ENCODE data around the gene GABARAP.

The GABARAP gene

GRCh38 chr17:7241783-7242716, at the start of gene GABARAP:
Gene GABARAP (minus strand): TSS chr17:7242449. CDS start chr17:7242330, 119 bp downstream.
- no peaks in the 10 kb centered on the region for H3K9me3 Mint-ChIP-seq
- H3K27me3 Mint-ChIP-seq (ENCODE audit: low read depth, poor library complexity), result no peaks in the 10 kb centered on the region
- H3K4me1 Mint-ChIP-seq, result peaks cover 39% of the 10 kb centered on the region
- TF ChIP-seq CTCF (IDR thresholded peaks at IDR 0.05), result no peak
- peak; percentile 96 for DNase-seq
- peaks cover 41% of the 10 kb centered on the region for H3K36me3 Mint-ChIP-seq (ENCODE audit: low read depth)
- peak within 1 kb of the TSS; percentile 98 for H3K4me3 Mint-ChIP-seq
- peak within 1 kb of the TSS; percentile 100 for H3K27ac Mint-ChIP-seq

DNA sequence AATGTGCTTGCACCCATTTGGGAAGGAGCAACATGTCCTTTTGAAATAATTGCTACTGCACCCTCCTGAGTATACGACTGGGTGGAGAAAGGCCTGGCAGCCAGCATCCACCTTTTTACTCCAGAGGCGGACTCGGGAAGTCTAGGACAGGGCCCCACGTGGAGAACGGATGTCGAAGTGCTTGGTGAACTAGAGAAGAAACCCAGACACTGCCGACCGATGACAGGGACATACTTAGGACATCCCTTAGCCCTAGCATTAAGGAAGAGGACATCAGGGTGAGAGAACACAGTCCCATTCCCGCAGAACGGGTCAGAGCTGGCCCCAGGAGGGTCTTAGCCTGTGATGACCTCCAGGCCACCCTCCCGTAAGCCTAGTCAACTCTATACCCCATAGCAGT, 48.4 kb upstream of the GABARAP start:
- Mint-ChIP-seq H3K9me3 (no peaks in the 10 kb centered on the region), H3K36me3 (ENCODE audit: low read depth) (peaks cover 8% of the 10 kb centered on the region), H3K4me1 (peaks cover 70% of the 10 kb centered on the region), H3K27me3 (ENCODE audit: low read depth, poor library complexity) (peaks cover 35% of the 10 kb centered on the region), H3K27ac (no peak overlapping the region), H3K4me3 (no peak overlapping the region)
- DNase-seq, result no peak
- TF ChIP-seq CTCF (IDR thresholded peaks at IDR 0.05), result no peak

GRCh38 chr17:7290166-7290565, 47.9 kb upstream of the GABARAP start:
- peaks cover 9% of the 10 kb centered on the region for H3K36me3 Mint-ChIP-seq (ENCODE audit: low read depth)
- H3K9me3 Mint-ChIP-seq, result no peaks in the 10 kb centered on the region
- H3K27me3 Mint-ChIP-seq (ENCODE audit: low read depth, poor library complexity), result peaks cover 30% of the 10 kb centered on the region
- no peak for DNase-seq
- no peak overlapping the region for H3K27ac Mint-ChIP-seq
- TF ChIP-seq CTCF (IDR thresholded peaks at IDR 0.05), result no peak
- H3K4me1 Mint-ChIP-seq, result peaks cover 68% of the 10 kb centered on the region
- H3K4me3 Mint-ChIP-seq, result no peak overlapping the region

DNA sequence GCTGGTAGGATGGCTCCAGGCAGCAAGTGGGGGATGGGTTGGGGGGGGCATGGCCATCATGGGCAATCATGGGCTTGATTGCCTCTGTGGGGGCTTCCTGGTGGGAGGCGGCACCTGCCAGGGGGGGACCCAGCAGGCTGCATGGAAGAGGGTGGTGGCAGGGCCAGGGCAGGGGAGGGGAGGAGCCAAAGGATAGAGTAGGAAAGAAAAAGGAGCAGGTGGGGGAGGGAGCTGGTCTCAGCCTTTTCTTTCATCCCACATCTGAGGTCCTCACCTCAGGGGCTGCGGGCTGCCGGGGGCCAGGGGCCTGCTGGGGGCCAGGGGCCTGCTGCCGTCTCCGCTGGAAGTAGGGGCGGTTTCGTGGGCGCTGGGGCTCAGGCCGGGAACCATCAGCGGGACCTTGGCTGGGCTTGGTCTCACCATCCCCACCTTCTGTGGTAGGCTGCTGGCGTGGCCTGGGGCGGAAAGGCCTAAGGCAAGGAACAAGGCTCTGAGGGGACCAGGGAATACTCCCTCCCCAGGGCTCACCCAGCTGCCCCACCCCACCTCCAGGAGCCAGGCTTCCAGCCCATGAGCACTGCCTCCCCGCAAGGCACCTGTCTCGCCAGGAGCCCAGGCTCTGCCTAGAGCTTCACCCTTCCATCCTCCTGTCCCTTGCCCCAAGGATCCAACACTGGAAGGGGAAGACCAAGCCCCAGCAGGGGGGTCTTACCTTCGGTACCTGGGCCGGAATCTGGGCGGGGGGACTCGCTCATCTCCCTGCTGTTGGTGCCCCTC, 47.2 kb upstream of the GABARAP start:
- no peak overlapping the region for H3K27ac Mint-ChIP-seq
- no peak overlapping the region for H3K4me3 Mint-ChIP-seq
- no peak for DNase-seq
- TF ChIP-seq CTCF (IDR thresholded peaks at IDR 0.05), result no peak
- H3K4me1 Mint-ChIP-seq, result peaks cover 66% of the 10 kb centered on the region
- peaks cover 24% of the 10 kb centered on the region for H3K27me3 Mint-ChIP-seq (ENCODE audit: low read depth, poor library complexity)
- H3K9me3 Mint-ChIP-seq, result no peaks in the 10 kb centered on the region
- H3K36me3 Mint-ChIP-seq (ENCODE audit: low read depth), result peaks cover 9% of the 10 kb centered on the region

DNA sequence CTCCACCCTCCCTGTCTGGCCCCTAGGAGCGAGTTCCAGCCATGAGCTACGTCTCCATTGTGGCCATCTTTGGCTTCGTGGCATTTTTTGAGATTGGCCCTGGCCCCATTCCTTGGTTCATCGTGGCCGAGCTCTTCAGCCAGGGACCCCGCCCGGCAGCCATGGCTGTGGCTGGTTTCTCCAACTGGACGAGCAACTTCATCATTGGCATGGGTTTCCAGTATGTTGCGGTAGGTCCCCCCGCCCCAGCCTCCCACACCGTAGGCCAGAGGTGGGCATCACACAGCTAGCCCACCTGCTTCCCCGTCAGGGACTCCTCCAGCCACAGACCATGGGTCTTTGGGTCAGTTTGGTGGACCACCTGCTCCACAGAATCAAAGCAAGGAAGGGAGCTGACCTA, 43.4 kb upstream of the GABARAP start:
- peaks cover 60% of the 10 kb centered on the region for H3K4me1 Mint-ChIP-seq
- H3K36me3 Mint-ChIP-seq (ENCODE audit: low read depth), result peaks cover 9% of the 10 kb centered on the region
- TF ChIP-seq CTCF (IDR thresholded peaks at IDR 0.05), result no peak
- DNase-seq, result no peak
- no peaks in the 10 kb centered on the region for H3K9me3 Mint-ChIP-seq
- no peak overlapping the region for H3K27ac Mint-ChIP-seq
- no peak overlapping the region for H3K4me3 Mint-ChIP-seq
- H3K27me3 Mint-ChIP-seq (ENCODE audit: low read depth, poor library complexity), result no peaks in the 10 kb centered on the region

Data from nephron progenitor cell (in vitro differentiated cells).